Endometrium (tissue), 2 donors: Measurements from ENCODE around the gene COX10.
"Not testable (repeated sequence)": the region's sequence is repeated elsewhere in the genome, so short reads cannot be mapped to it uniquely, and the experiment has no call there.

Experiments used
- FAIRE-seq: peaks from 2 replicates; lab custom pipeline; 2012; peaks lifted over from hg19 to GRCh38; lab: Jason Lieb, UNC
- donor health status: control.
- donor health status: control.

The COX10 gene

GRCh38 chr17:14069251-14070021 lies at the start of gene COX10:
Gene COX10, plus strand, starts transcription at chr17:14069504. Its CDS starts 102 bp downstream, at chr17:14069606.
- peak; percentile 26 for FAIRE-seq

GRCh38 chr17:14021651-14022294 lies 47.5 kb upstream of the COX10 start:
- not testable (repeated sequence) for FAIRE-seq

- FAIRE-seq = not testable (repeated sequence)
These were observed 39.5 kb upstream of the COX10 start for GRCh38 chr17:14029755-14030154.

GRCh38 chr17:14032234-14032633 lies 37.1 kb upstream of the COX10 start:
- no peak for FAIRE-seq

- no peak for FAIRE-seq
These were observed 36.1 kb upstream of the COX10 start for GRCh38 chr17:14033166-14033565.

- FAIRE-seq = no peak
These were observed 31.9 kb upstream of the COX10 start for GRCh38 chr17:14037453-14037852.

GRCh38 chr17:14038206-14038605 lies 31.1 kb upstream of the COX10 start:
- no peak for FAIRE-seq

- FAIRE-seq = no peak
These were observed 26.9 kb upstream of the COX10 start for GRCh38 chr17:14042411-14042810.

- FAIRE-seq = no peak
These were observed 24.6 kb upstream of the COX10 start for GRCh38 chr17:14044702-14045101.

GRCh38 chr17:14046978-14047377 lies 22.3 kb upstream of the COX10 start:
- no peak for FAIRE-seq

- FAIRE-seq = no peak
These were observed 21.7 kb upstream of the COX10 start for GRCh38 chr17:14047591-14047990.

GRCh38 chr17:14048169-14048568 lies 21.1 kb upstream of the COX10 start:
- FAIRE-seq = no peak

- no peak for FAIRE-seq
These were observed 18.7 kb upstream of the COX10 start for GRCh38 chr17:14050616-14051015.

- no peak for FAIRE-seq
These were observed 17.6 kb upstream of the COX10 start for GRCh38 chr17:14051692-14052091.

GRCh38 chr17:14052886-14053615 lies 16.3 kb upstream of the COX10 start:
- no peak for FAIRE-seq

GRCh38 chr17:14057591-14057990 lies 11.7 kb upstream of the COX10 start:
- no peak for FAIRE-seq

GRCh38 chr17:14058051-14058450 lies 11.3 kb upstream of the COX10 start:
- no peak for FAIRE-seq

- FAIRE-seq = no peak
These were observed 8.6 kb upstream of the COX10 start for GRCh38 chr17:14060706-14061105.

- FAIRE-seq = no peak
These were observed 7.4 kb upstream of the COX10 start for GRCh38 chr17:14061666-14062560.

- no peak for FAIRE-seq
These were observed 2.0 kb upstream of the COX10 start for GRCh38 chr17:14067347-14067746.

- no peak for FAIRE-seq
These were observed 608 bp upstream of the COX10 start for GRCh38 chr17:14068542-14069250.
